ENCODE data around the gene LMNTD2. TPM values are rescaled to one million over a fixed set of nuclear protein-coding genes. Genes with fewer than 3 reads are reported as not detected.
A peak's percentile ranks its signal among the peaks of the same experiment; 100 is the strongest.

The LMNTD2 gene
- 10 to 100 TPM; 13.6 to 15.3 TPM for total RNA-seq
- long read RNA-seq, partial matches to known transcripts: 8 of 18 reads
- long read RNA-seq, other reads (novel, unspliced or antisense): 9 of 18 reads

- intact Hi-C loops (cut with DNase I, micrococcal nuclease): no loop called here
- DNase-seq (peak; percentile 92 to 96), ATAC-seq (peak; percentile 74)
Measured at GRCh38 chr11:560305-561147, at the start of gene LMNTD2, which contains the start of gene RASSF7. Gene LMNTD2 (minus strand): TSS chr11:560738. CDS start chr11:560716, 22 bp downstream. Gene RASSF7 (plus strand): TSS chr11:560970. CDS start chr11:561769, 799 bp downstream.

- ATAC-seq: no peak
- intact Hi-C loops (cut with DNase I, micrococcal nuclease): no loop called here
- DNase-seq: no peak
Measured at GRCh38 chr11:609341-609811, 48.8 kb upstream of the LMNTD2 start.

DNA sequence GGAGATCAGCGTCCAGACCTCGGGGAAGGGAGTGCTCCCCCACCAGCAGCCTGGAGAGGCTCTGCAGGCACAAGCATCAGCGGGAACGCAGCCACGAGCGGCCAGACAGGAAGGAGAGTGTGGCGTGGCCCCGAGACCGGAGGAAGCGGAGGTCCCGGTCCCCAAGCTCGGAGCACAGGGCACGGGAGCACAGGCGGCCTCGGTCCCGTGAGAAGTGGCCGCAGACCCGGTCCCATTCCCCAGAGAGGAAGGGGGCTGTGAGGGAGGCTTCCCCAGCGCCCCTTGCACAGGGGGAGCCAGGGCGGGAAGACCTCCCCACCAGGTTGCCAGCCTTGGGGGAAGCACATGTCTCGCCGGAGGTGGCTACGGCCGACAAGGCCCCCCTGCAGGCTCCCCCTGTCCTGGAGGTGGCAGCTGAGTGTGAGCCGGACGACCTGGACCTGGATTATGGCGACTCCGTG is 48.3 kb upstream of the LMNTD2 start:
- intact Hi-C loops (cut with DNase I, micrococcal nuclease): no loop called here
- ATAC-seq (no peak), DNase-seq (no peak)

DNA sequence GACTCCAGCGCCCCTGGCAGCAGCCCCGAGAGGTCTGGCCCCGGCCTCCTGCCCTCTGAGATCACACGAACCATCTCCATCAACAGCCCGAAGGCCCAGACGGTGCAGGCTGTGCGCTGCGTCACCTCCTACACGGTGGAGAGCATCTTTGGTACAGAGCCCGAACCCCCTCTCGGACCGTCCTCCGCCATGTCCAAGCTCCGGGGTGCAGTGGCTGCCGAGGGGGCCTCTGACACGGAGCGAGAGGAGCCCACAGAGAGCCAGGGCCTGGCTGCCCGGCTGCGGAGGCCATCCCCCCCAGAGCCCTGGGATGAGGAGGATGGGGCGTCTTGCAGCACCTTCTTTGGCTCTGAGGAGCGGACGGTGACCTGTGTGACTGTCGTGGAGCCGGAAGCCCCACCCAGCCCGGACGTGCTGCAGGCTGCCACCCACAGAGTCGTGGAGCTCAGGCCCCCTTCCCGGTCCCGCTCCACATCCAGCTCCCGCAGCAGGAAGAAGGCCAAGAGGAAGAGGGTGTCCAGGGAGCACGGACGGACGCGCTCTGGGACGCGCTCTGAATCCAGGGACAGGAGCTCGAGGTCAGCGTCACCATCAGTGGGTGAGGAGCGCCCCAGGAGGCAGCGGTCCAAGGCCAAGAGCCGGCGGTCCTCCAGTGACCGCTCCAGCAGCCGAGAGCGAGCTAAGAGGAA is 47.6 kb upstream of the LMNTD2 start:
- intact Hi-C loops (cut with DNase I, micrococcal nuclease): no loop called here
- DNase-seq (no peak), ATAC-seq (no peak)

- no peak for ATAC-seq
- no peak for DNase-seq
- intact Hi-C loops (cut with DNase I, micrococcal nuclease): no loop called here
Measured at GRCh38 chr11:607020-607780, 46.7 kb upstream of the LMNTD2 start.

- DNase-seq (no peak), ATAC-seq (peak; percentile 33)
- intact Hi-C loops (cut with DNase I, micrococcal nuclease): no loop called here
Measured at GRCh38 chr11:606245-606644, 45.7 kb upstream of the LMNTD2 start.

- intact Hi-C loops (cut with DNase I, micrococcal nuclease): no loop called here
- no peak for ATAC-seq
Measured at GRCh38 chr11:605286-606129, 45.0 kb upstream of the LMNTD2 start.

GRCh38 chr11:603154-603553 is 42.6 kb upstream of the LMNTD2 start:
- intact Hi-C loops (cut with DNase I, micrococcal nuclease): no loop called here
- ATAC-seq (no peak), DNase-seq (no peak)

More at GRCh38 chr11:605286-606129, 45.0 kb upstream of the LMNTD2 start:
- DNase-seq: no peak

DNA sequence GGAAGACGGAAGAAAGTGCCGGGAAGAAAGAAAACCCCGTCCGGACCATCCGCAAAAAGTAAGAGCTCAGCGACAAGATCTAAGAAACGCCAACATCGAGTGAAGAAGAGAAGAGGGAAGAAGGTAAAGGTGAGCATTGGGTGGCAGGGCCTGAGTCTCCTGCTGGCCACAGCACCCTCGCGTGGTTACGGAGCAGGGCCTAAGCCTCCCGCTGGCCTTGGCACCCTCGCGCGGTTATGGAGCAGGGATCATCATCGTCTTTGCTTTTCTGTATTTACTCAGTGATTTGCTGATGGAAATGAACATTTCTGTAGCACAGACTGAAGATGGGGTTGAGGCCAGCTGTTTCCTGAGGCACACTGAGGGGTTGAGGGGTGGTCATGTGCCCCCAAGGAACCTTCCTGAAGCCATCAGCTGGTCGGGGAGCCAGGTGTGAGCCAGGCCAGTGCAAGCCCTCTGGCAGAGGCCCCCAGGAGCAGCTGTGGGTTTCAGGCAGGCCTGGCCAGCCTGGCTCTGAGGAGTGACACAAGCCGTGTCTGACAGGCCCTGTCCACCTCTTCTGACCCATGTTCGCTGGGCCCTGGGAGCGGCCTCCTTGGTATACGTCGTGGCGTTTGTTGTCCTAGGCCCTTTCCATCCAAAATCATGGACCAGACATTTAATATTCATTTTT is 41.2 kb upstream of the LMNTD2 start:
- DNase-seq: no peak
- ATAC-seq: no peak
- intact Hi-C loops (cut with DNase I, micrococcal nuclease): no loop called here

GRCh38 chr11:598005-598680 is 37.6 kb upstream of the LMNTD2 start:
- intact Hi-C loops (cut with DNase I, micrococcal nuclease): no loop called here

DNA sequence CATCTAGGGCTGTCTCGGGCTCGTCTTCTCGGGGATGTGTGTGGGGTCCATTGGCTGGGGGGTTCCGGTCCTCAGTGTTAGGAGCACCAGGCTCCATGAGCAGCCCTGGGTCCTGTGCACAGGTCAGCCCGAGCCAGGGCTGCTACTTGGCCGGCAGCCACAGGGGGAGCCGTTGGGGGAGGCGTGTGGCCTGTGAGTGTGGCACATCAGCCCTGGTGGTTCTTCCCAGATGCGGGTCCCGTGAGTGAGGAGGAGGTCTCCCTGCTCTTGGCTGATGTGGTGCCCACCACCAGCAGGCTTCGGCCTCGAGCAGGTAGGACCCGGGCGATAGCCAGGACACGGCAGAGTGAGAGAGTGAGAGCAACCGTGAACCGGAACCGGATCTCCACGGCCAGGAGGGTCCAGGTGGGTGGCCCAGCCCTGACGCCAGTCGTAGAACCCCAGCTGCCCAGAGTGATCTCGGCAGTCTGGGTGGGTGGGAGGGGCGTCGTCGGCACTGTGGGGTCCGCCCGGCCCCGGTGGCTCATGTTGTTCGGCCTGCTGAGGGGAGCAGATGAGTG is 36.7 kb upstream of the LMNTD2 start:
- intact Hi-C loops (cut with DNase I, micrococcal nuclease): no loop called here
- ATAC-seq (no peak), DNase-seq (no peak)

More at GRCh38 chr11:598005-598680, 37.6 kb upstream of the LMNTD2 start:
- no peak for DNase-seq
- no peak for ATAC-seq

- DNase-seq (no peak), ATAC-seq (no peak)
- intact Hi-C loops (cut with DNase I, micrococcal nuclease): no loop called here
Measured at GRCh38 chr11:596374-596773, 35.8 kb upstream of the LMNTD2 start.

GRCh38 chr11:595400-595799 is 34.9 kb upstream of the LMNTD2 start:
- ATAC-seq: no peak
- no peak for DNase-seq
- intact Hi-C loops (cut with DNase I, micrococcal nuclease): no loop called here

GRCh38 chr11:593347-593746 is 32.8 kb upstream of the LMNTD2 start:
- DNase-seq (no peak), ATAC-seq (no peak)
- intact Hi-C loops (cut with DNase I, micrococcal nuclease): no loop called here

GRCh38 chr11:592918-593317 is 32.4 kb upstream of the LMNTD2 start:
- no peak for ATAC-seq
- intact Hi-C loops (cut with DNase I, micrococcal nuclease): no loop called here
- DNase-seq: no peak

DNA sequence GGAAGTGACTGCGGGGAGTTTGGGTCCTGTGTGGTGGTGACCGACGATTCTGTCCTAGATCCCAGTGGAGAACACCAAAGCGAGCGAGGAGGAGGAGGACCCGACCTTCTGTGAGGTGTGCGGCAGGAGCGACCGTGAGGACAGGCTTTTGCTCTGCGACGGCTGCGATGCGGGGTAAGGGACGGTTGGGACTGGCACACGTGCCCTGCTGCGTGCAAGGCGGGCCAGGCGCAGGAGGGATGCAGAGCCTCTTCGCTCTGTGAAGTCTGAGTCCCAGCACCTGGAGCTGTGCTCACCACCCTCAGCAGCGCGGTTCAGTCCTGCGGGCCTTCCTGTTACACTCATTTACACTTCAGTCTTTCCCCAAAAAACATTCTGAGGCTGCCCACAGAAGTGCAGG is 32.0 kb upstream of the LMNTD2 start:
- ATAC-seq (no peak), DNase-seq (no peak)
- intact Hi-C loops (cut with DNase I, micrococcal nuclease): no loop called here

DNA sequence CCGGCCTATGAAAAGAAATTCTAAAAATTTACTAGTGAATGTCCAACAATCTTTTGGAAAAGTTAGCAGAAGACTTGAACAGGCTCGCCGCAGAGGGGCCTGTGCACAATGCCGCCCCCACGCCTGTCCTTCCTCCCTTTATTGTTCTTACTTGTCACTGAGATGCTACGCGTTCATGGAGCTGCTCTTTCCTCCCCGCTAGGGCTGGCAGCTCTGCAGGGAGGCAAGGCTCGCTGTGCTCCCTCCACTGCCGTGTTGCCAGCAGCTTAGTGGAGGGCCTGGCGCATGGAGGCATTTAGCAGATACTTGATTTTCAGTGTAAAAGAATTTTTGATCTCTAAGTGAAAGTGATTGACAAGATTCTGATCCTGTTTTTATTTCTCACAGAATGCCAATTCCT is 30.5 kb upstream of the LMNTD2 start:
- ATAC-seq: no peak
- intact Hi-C loops (cut with DNase I, micrococcal nuclease): no loop called here

More for the DNA sequence above, 30.5 kb upstream of the LMNTD2 start:
- DNase-seq: no peak

Data from left colon (tissue), 2 donors.